ENCODE measurements around the gene U2AF2. TPM values are rescaled to one million over a fixed set of nuclear protein-coding genes. Genes with fewer than 3 reads are reported as not detected.

The U2AF2 gene
- 100 to 1,000 TPM; 115 to 242 (median 141) TPM for total RNA-seq

DNA sequence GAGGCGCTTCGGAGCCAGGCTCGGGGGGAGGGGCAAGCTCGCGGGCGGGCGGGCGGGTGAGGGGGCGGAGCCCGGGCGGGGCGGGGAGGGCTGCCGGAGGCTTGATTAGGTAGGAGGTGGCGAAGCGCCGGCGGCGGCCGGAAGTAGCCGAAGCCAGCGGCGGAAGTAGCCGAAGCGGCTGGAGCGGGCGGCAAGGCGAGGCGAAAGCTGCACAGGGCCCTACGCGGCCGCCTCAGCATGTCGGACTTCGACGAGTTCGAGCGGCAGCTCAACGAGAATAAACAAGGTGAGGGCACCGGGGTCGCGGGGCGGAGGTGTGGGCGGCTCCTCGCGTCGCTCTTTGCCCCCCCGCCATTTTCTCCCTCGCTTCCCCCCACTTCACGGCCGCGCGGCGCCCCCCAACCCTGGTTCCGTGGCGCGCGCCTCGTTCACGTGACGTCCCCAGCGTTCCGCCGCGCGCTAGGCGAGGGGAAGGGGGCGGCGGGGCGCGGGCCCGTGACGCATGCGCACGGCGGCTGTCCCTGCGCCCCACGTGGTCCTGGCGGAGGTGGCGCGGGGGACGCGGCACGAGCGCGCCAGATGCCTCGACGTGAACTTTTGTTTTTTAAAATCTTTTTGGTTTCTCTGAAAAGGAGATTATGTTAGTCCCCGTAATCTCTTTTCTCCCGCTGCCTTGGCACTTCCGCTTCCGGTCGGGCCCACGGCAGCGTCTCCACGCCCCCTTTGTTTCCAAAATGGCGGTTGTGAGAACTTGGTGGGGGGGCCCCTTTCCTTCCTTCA, at the start of gene U2AF2:
Gene U2AF2, plus strand, starts transcription at position 168 of the 780 bp plus-strand sequence. Its CDS starts 70 bp downstream, at position 238.
- 0 to 1% methylated on average over 49 of the region's 95 CpGs for WGBS, 2 donors
- H3K27me3 ChIP-seq: no peaks in the 10 kb centered on the region
- no peaks in the 10 kb centered on the region for H3K9me3 ChIP-seq
- peak within 1 kb of the TSS; percentile 85 to 98 (median 88) for H3K4me3 ChIP-seq
- DNase-seq (ENCODE audit: low spot score in 2 of 2): peak; percentile 92 to 94
- peaks cover 0 to 58% (median 44%) of the 10 kb centered on the region in 4 donors for H3K4me1 ChIP-seq
- peak within 1 kb of the TSS; percentile 94 to 99 (median 99) for H3K27ac ChIP-seq
- peak in 1 of 2 donors; percentile 69 for TF ChIP-seq POLR2A (IDR thresholded peaks at IDR 0.05)
- TF ChIP-seq, protein P1, sequence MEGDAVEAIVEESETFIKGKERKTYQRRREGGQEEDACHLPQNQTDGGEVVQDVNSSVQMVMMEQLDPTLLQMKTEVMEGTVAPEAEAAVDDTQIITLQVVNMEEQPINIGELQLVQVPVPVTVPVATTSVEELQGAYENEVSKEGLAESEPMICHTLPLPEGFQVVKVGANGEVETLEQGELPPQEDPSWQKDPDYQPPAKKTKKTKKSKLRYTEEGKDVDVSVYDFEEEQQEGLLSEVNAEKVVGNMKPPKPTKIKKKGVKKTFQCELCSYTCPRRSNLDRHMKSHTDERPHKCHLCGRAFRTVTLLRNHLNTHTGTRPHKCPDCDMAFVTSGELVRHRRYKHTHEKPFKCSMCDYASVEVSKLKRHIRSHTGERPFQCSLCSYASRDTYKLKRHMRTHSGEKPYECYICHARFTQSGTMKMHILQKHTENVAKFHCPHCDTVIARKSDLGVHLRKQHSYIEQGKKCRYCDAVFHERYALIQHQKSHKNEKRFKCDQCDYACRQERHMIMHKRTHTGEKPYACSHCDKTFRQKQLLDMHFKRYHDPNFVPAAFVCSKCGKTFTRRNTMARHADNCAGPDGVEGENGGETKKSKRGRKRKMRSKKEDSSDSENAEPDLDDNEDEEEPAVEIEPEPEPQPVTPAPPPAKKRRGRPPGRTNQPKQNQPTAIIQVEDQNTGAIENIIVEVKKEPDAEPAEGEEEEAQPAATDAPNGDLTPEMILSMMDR (IDR thresholded peaks at IDR 0.05): peak in 1 of 5 experiments; percentile 35
- TF ChIP-seq EP300 (IDR thresholded peaks at IDR 0.05): peak in 1 of 2 donors; percentile 83
- H3K36me3 ChIP-seq: peaks cover 0 to 37% (median 6%) of the 10 kb centered on the region in 3 donors

DNA sequence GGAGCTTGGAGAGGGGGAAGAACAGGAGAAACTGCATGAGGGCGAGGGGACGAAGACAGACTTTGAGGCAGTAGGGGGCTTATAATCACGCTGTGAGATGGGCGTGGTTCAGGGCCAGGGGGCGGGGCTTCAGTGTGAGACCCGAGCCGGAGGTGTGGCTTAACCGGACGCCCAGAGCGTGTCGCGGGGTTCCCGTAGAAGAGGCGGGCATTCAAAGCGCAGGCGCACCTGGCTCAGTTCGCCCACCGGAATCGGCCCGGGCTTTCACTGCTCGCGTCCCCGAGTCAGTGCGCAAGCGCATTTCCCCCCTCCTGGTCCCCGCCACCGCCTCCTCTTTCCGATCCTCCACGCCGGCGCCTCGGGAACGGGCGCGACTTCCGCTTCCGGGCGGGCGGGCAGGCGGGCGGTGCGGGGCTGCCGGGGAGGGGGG, 49.6 kb upstream of the U2AF2 start:
- H3K36me3 ChIP-seq: peaks cover 0 to 27% (median 0%) of the 10 kb centered on the region in 3 donors
- 0% methylated on average over 28 to 33 of the region's 43 CpGs for WGBS, 2 donors

DNA sequence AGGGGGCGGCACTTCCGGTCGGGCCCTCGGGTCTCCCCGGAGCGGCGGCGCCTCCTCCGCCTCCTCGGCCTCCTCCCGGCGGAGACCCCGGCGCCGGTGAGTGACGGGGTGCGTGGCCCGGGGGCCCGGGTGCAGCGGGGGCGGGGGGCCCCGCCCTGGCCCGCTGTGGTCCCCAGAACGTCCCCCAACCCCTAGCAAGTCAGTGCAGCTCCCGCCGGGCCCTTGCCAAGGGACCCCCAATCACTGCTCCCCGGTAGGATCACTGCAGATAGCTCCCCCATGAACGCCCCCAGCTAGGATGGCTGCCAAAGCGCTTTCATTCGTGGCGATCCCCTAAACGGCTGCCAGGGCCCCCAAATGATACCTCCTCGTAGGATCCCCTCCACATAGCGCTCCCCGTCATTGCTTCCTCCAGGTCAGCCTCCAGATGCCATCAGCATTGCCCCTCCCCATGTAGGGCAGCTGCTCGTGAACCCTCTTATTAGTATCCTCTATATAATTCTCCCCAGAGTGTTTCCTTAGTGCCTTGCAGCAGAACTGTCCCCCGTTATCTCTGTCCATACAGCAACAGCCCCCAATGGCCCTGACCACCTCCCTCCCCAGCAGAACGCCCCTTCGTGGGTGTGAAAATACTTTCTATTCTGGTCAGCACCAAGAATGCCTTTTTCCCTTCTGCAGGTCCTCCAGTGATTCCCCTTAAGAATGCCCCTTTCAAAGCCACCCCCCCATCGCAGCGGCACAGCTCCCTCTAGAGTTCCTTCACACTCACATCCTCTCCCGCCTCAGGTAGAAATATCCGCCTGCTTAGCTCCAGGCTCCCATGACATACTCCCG, 49.0 kb upstream of the U2AF2 start, which contains the start of gene ZNF865:
Gene ZNF865, plus strand, starts transcription at position 11 of the 834 bp plus-strand sequence. CDS start 7,972 bp downstream, outside the sequence.
- WGBS, 2 donors: 1% methylated on average over 21 to 36 of the region's 44 CpGs

More for the DNA sequence above, 49.6 kb upstream of the U2AF2 start:
- H3K4me3 ChIP-seq: peak overlapping the region; percentile 71 to 100 (median 88)
- peaks cover 0 to 59% (median 15%) of the 10 kb centered on the region in 4 donors for H3K4me1 ChIP-seq
- TF ChIP-seq EP300 (IDR thresholded peaks at IDR 0.05) (peak; percentile 63 to 69), POLR2A (IDR thresholded peaks at IDR 0.05) (peak in 1 of 2 donors; percentile 31)
- TF ChIP-seq, protein P1 (IDR thresholded peaks at IDR 0.05): no peak
- H3K9me3 ChIP-seq: no peaks in the 10 kb centered on the region
- DNase-seq (ENCODE audit: low spot score in 2 of 2): peak; percentile 90 to 93
- no peaks in the 10 kb centered on the region for H3K27me3 ChIP-seq
- H3K27ac ChIP-seq: peak overlapping the region; percentile 87 to 99 (median 96)

DNA sequence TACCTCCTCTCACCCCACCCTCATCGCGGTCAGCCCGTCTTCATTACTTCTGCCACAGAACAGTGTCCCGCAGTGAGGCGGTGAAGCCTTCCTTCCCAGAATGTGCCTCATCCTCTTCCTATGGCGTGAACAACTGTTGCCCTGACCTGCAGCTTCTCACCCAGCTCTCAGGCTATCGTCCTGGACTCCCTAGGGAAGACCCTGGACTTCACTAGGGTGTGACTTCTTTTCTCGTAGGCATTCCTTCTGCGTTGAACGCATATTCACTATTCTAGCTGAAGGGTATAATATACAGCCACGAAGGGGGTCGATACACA, 48.4 kb upstream of the U2AF2 start:
- H3K27me3 ChIP-seq: no peaks in the 10 kb centered on the region
- no peak for TF ChIP-seq POLR2A (IDR thresholded peaks at IDR 0.05)
- TF ChIP-seq, protein P1 (IDR thresholded peaks at IDR 0.05): peak in 1 of 5 experiments; percentile 4
- H3K36me3 ChIP-seq: peaks cover 0 to 36% (median 0%) of the 10 kb centered on the region in 3 donors
- 16 to 24% methylated on average over 12 of the region's 12 CpGs for WGBS, 2 donors
- peak overlapping the region; percentile 87 to 99 (median 96) for H3K27ac ChIP-seq
- H3K9me3 ChIP-seq: no peaks in the 10 kb centered on the region
- H3K4me3 ChIP-seq: peak overlapping the region; percentile 71 to 100 (median 88)
- H3K4me1 ChIP-seq: peaks cover 0 to 60% (median 11%) of the 10 kb centered on the region in 4 donors
- no peak for DNase-seq (ENCODE audit: low spot score in 2 of 2)

More for the DNA sequence above, 49.0 kb upstream of the U2AF2 start, which contains the start of gene ZNF865:
- Histone ChIP-seq H3K27ac (peak within 1 kb of the TSS; percentile 87 to 99 (median 96)), H3K4me3 (peak within 1 kb of the TSS; percentile 71 to 100 (median 88)), H3K9me3 (no peaks in the 10 kb centered on the region), H3K27me3 (no peaks in the 10 kb centered on the region), H3K36me3 (peaks cover 0 to 34% (median 0%) of the 10 kb centered on the region in 3 donors), H3K4me1 (peaks cover 0 to 60% (median 14%) of the 10 kb centered on the region in 4 donors)
- no peak for TF ChIP-seq POLR2A (IDR thresholded peaks at IDR 0.05)
- TF ChIP-seq, protein P1 (IDR thresholded peaks at IDR 0.05): peak; percentile 50 to 67 (median 62)
- DNase-seq (ENCODE audit: low spot score in 2 of 2): peak in 1 of 2 donors; percentile 67
